Esophagus muscularis mucosa (tissue), 4 donors: ENCODE data around the gene PAF1. TPM values are rescaled to one million over a fixed set of nuclear protein-coding genes. Genes with fewer than 3 reads are reported as not detected.

Source experiments
- DNase-seq: peaks from one replicate; pipeline ENCODE4 v3.0.0-alpha.2; 2017; ENCODE audit errors: extremely low spot score
- H3K27ac ChIP-seq, 4 donors: fragments of 200-600 bp; sonication (generic); replicated peaks in 1 of 4; 1 replicate in 3 of 4; 2 replicates in 1 of 4; pipeline ENCODE4 v1.5.1; 2016 to 2019; ENCODE audit warnings: mild to moderate bottlenecking in 1 of 4
- H3K27me3 ChIP-seq, 4 donors: fragments of 200-600 bp; sonication (generic); one replicate each; pipeline versions ENCODE4 v1.5.1 to v1.6.0; 2016 to 2019
- H3K36me3 ChIP-seq, 4 donors: fragments of 200-600 bp; sonication (generic); one replicate each; pipeline ENCODE4 v1.5.1; 2016 to 2019
- H3K4me1 ChIP-seq, 4 donors: fragments of 200-600 bp; sonication (generic); one replicate each; pipeline ENCODE4 v1.5.1; 2016 to 2019
- H3K4me3 ChIP-seq, 4 donors: fragments of 200-600 bp; sonication (generic); 1 replicate in 2 of 4; 2 replicates in 2 of 4; pipeline ENCODE4 v1.5.1; 2016 to 2019; ENCODE audit warnings: mild to moderate bottlenecking in 4 of 4, moderate library complexity in 1 of 4
- H3K9me3 ChIP-seq, 4 donors: fragments of 200-600 bp; sonication (generic); 1 replicate in 3 of 4; 2 replicates in 1 of 4; pipeline ENCODE4 v1.5.1; 2016 to 2019
- CTCF ChIP-seq, 3 experiments: fragments of 200-600 bp in 2 of 3; fragments of 450-650 bp in 1 of 3; sonication (generic) in 2 of 3; IDR thresholded peaks; one replicate each; pipeline ENCODE4 v1.5.1; 2017 to 2019; ENCODE audit warnings: antibody characterized with exemption in 3 of 3, mild to moderate bottlenecking in 2 of 3, moderate library complexity in 1 of 3
- EP300 ChIP-seq: sonication (generic); formaldehyde crosslinking; IDR thresholded peaks from one replicate; pipeline ENCODE4 v1.6.1; 2017; ENCODE audit warnings: antibody characterized with exemption
- POLR2A ChIP-seq: fragments of 450-650 bp; IDR thresholded peaks from one replicate; pipeline ENCODE4 v1.6.1; 2017; ENCODE audit warnings: antibody characterized with exemption, moderate library complexity, mild to moderate bottlenecking, low read depth
- POLR2AphosphoS5 ChIP-seq, 2 donors: sonication (generic); formaldehyde crosslinking; IDR thresholded peaks; one replicate each; pipeline ENCODE4 v1.6.1; 2017; ENCODE audit warnings: antibody characterized with exemption in 2 of 2
- WGBS: methylation state at CpG from one replicate; pipeline ENCODE4 v1.1.5; 2018; 5-methylcytosine and 5-hydroxymethylcytosine counted together
- intact Hi-C: fragments of 100-400 bp; cut with DNase I; formaldehyde crosslinking; loops from one replicate; pipeline ENCODE4 v1.15.1; 2023
- total RNA-seq, 4 donors: library from RNA; depleted of rRNA; stranded (reverse); fragments of >200 nt; gene quantifications; one replicate each; pipeline versions ENCODE4 v1.1.0 to v1.2.1, GENCODE V29; 2016

PAF1 gene
- total RNA-seq, 4 donors from 2014 or later, result 31.6 to 47.2 (median 41.5) TPM

- Histone ChIP-seq H3K4me1 (peaks cover 23 to 43% (median 37%) of the 10 kb centered on the region in 4 donors), H3K4me3 (peak overlapping the region in 3 of 4 donors; percentile 3 to 14 (median 12)), H3K27ac (peak overlapping the region; percentile 84 to 91 (median 86)), H3K36me3 (peaks cover 23 to 43% (median 39%) of the 10 kb centered on the region in 4 donors), H3K27me3 (no peaks in the 10 kb centered on the region), H3K9me3 (no peaks in the 10 kb centered on the region)
- 31% methylated on average over 12 of the region's 23 CpGs for WGBS
- intact Hi-C loops, result loop anchor here (10.0 kb wide), 1 partner anchor 84 kb away; the partner anchor contains the start of gene SAMD4B
- peak; percentile 75 to 76 for TF ChIP-seq POLR2AphosphoS5 (IDR thresholded peaks at IDR 0.05)
- no peak for TF ChIP-seq POLR2A
- TF ChIP-seq EP300, result peak; percentile 6
- DNase-seq, result no peak
These were observed 37.6 kb upstream of the PAF1 start for GRCh38 chr19:39428283-39429112.

GRCh38 chr19:39427707-39428106 lies 36.8 kb upstream of the PAF1 start:
- peaks cover 22 to 38% (median 34%) of the 10 kb centered on the region in 4 donors for H3K4me1 ChIP-seq
- no peaks in the 10 kb centered on the region for H3K27me3 ChIP-seq
- H3K9me3 ChIP-seq, result no peaks in the 10 kb centered on the region
- DNase-seq, result no peak
- H3K36me3 ChIP-seq, result peaks cover 18 to 43% (median 39%) of the 10 kb centered on the region in 4 donors
- intact Hi-C loops, result loop anchor here (10.0 kb wide), 1 partner anchor 83 kb away; the partner anchor contains the start of gene SAMD4B
- 90% methylated on average over 11 of the region's 11 CpGs for WGBS
- TF ChIP-seq CTCF (IDR thresholded peaks at IDR 0.05), result no peak
- no peak for TF ChIP-seq EP300
- TF ChIP-seq POLR2A, result no peak
- TF ChIP-seq POLR2AphosphoS5 (IDR thresholded peaks at IDR 0.05), result no peak
- peak overlapping the region; percentile 84 to 91 (median 86) for H3K27ac ChIP-seq
- H3K4me3 ChIP-seq, result no peak overlapping the region

GRCh38 chr19:39426170-39426569 lies 35.3 kb upstream of the PAF1 start:
- Histone ChIP-seq H3K27me3 (no peaks in the 10 kb centered on the region), H3K27ac (peak overlapping the region in 1 of 4 donors; percentile 23), H3K9me3 (no peaks in the 10 kb centered on the region), H3K36me3 (peaks cover 4 to 43% (median 40%) of the 10 kb centered on the region in 4 donors), H3K4me3 (no peak overlapping the region), H3K4me1 (peaks cover 21 to 37% (median 32%) of the 10 kb centered on the region in 4 donors)
- DNase-seq, result no peak
- no peak for TF ChIP-seq EP300
- no peak for TF ChIP-seq POLR2A
- no peak for TF ChIP-seq POLR2AphosphoS5 (IDR thresholded peaks at IDR 0.05)
- TF ChIP-seq CTCF (IDR thresholded peaks at IDR 0.05), result no peak
- intact Hi-C loops, result loop anchor here (10.0 kb wide), 1 partner anchor 81 kb away; the partner anchor contains the start of gene SAMD4B
- WGBS, result 68% methylated on average over 5 of the region's 5 CpGs

GRCh38 chr19:39425744-39426143 lies 34.8 kb upstream of the PAF1 start:
- H3K4me3 ChIP-seq, result no peak overlapping the region
- 85% methylated on average over 7 of the region's 7 CpGs for WGBS
- no peak for DNase-seq
- H3K27ac ChIP-seq, result no peak overlapping the region
- no peaks in the 10 kb centered on the region for H3K9me3 ChIP-seq
- no peaks in the 10 kb centered on the region for H3K27me3 ChIP-seq
- H3K36me3 ChIP-seq, result peaks cover 3 to 44% (median 43%) of the 10 kb centered on the region in 4 donors
- intact Hi-C loops, result loop anchor here (10.0 kb wide), 1 partner anchor 81 kb away; the partner anchor contains the start of gene SAMD4B
- H3K4me1 ChIP-seq, result peaks cover 19 to 33% (median 28%) of the 10 kb centered on the region in 4 donors
- TF ChIP-seq CTCF (IDR thresholded peaks at IDR 0.05) (no peak), POLR2AphosphoS5 (IDR thresholded peaks at IDR 0.05) (peak in 1 of 2 donors; percentile 10)

DNA sequence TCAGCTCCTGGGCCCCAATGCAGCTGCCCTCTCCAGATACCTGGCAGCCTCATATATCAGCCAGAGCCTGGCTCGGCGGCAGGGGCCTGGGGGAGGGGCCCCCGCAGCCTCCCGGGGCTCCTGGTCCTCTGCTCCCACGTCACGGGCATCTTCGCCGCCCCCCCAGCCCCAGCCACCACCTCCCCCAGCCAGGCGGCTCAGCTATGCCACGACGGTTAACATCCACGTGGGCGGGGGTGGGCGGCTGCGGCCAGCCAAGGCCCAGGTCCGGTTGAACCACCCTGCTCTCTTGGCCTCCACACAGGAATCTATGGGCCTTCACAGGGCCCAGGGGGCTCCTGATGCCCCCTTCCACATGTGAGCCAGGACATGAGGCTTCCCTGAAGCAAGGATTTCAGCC lies 34.0 kb upstream of the PAF1 start:
- TF ChIP-seq EP300, result no peak
- TF ChIP-seq CTCF (IDR thresholded peaks at IDR 0.05), result no peak
- TF ChIP-seq POLR2A, result no peak
- no peak for TF ChIP-seq POLR2AphosphoS5 (IDR thresholded peaks at IDR 0.05)
- no peaks in the 10 kb centered on the region for H3K27me3 ChIP-seq
- WGBS, result 61% methylated on average over 9 of the region's 16 CpGs
- H3K4me3 ChIP-seq, result no peak overlapping the region
- peaks cover 19 to 26% (median 24%) of the 10 kb centered on the region in 4 donors for H3K4me1 ChIP-seq
- intact Hi-C loops, result loop anchor here (10.0 kb wide), 1 partner anchor 80 kb away; the partner anchor contains the start of gene SAMD4B
- no peaks in the 10 kb centered on the region for H3K9me3 ChIP-seq
- no peak for DNase-seq
- H3K36me3 ChIP-seq, result peaks cover 10 to 52% (median 50%) of the 10 kb centered on the region in 4 donors
- H3K27ac ChIP-seq, result no peak overlapping the region
